H9 (cell line): ENCODE results near the gene DOK6. TPM values are rescaled to one million over a fixed set of nuclear protein-coding genes. Genes with fewer than 3 reads are reported as not detected.

Experiments used
- DNase-seq: peaks from one replicate; pipeline ENCODE4 v3.0.0-alpha.2; 2017
- H2AFZ ChIP-seq: one replicate; pipeline ENCODE4 v1.6.1; 2013; ENCODE audit warnings: mild to moderate bottlenecking, low read length, control low read depth, moderate library complexity
- H2AK5ac ChIP-seq: 2 replicates; pipeline ENCODE4 v1.6.1; 2013; ENCODE audit warnings: low read length, control low read depth, mixed read lengths; ENCODE audit not compliant: insufficient read length
- H2BK120ac ChIP-seq: one replicate; pipeline ENCODE4 v1.6.1; 2013; ENCODE audit warnings: low read depth, mild to moderate bottlenecking, low read length, control low read depth, inconsistent platforms; ENCODE audit not compliant: poor library complexity, severe bottlenecking
- H2BK12ac ChIP-seq: 2 replicates; pipeline ENCODE4 v1.6.1; 2013; ENCODE audit warnings: low read length, control low read depth, mixed read lengths, low read depth; ENCODE audit not compliant: insufficient read length
- H2BK15ac ChIP-seq: 2 replicates; pipeline ENCODE4 v1.6.1; 2013; ENCODE audit warnings: low read depth, low read length, control low read depth
- H2BK20ac ChIP-seq: one replicate; pipeline ENCODE4 v1.6.1; 2013; ENCODE audit warnings: low read depth, mild to moderate bottlenecking, low read length, control low read depth, inconsistent platforms; ENCODE audit not compliant: poor library complexity, severe bottlenecking
- H2BK5ac ChIP-seq: 2 replicates; pipeline ENCODE4 v1.6.1; 2013; ENCODE audit warnings: low read length, control low read depth, mixed read lengths; ENCODE audit not compliant: insufficient read length
- H3K14ac ChIP-seq: 2 replicates; pipeline ENCODE4 v1.6.1; 2013; ENCODE audit warnings: low read length, control low read depth; ENCODE audit not compliant: insufficient read depth
- H3K18ac ChIP-seq: 2 replicates; pipeline ENCODE4 v1.6.1; 2013; ENCODE audit warnings: low read depth, mild to moderate bottlenecking, mixed read lengths, low read length, control low read depth; ENCODE audit not compliant: insufficient read length
- H3K23ac ChIP-seq: 2 replicates; pipeline ENCODE4 v1.6.1; 2013; ENCODE audit warnings: low read length, control low read depth, mixed read lengths, low read depth; ENCODE audit not compliant: insufficient read length
- H3K23me2 ChIP-seq: 2 replicates; pipeline ENCODE4 v1.6.1; 2013; ENCODE audit warnings: low read depth, mild to moderate bottlenecking, mixed read lengths, low read length, control low read depth; ENCODE audit not compliant: insufficient read length, poor library complexity, severe bottlenecking
- H3K27ac ChIP-seq: 2 replicates; pipeline ENCODE4 v1.5.1; 2013; ENCODE audit warnings: low read length, control low read depth, mixed read lengths, low read depth; ENCODE audit not compliant: insufficient read length
- H3K27me3 ChIP-seq: 2 replicates; pipeline ENCODE4 v1.6.1; 2013; ENCODE audit warnings: low read length, control low read depth, inconsistent platforms; ENCODE audit not compliant: insufficient read depth
- H3K4ac ChIP-seq: 2 replicates; pipeline ENCODE4 v1.6.1; 2013; ENCODE audit warnings: low read depth, mild to moderate bottlenecking, control low read depth, inconsistent platforms, low read length, moderate library complexity
- H3K4me1 ChIP-seq: 2 replicates; pipeline ENCODE4 v1.6.1; 2013; ENCODE audit warnings: low read length, control low read depth, inconsistent platforms; ENCODE audit not compliant: insufficient read depth
- H3K4me2 ChIP-seq: 2 replicates; pipeline ENCODE4 v1.6.1; 2013; ENCODE audit warnings: low read length, control low read depth, mixed read lengths; ENCODE audit not compliant: insufficient read length, insufficient read depth
- H3K56ac ChIP-seq: 2 replicates; pipeline ENCODE4 v1.6.1; 2013; ENCODE audit warnings: low read depth, mild to moderate bottlenecking, mixed read lengths, low read length, control low read depth; ENCODE audit not compliant: insufficient read length
- H3K79me1 ChIP-seq: 2 replicates; pipeline ENCODE4 v1.6.1; 2013; ENCODE audit warnings: low read depth, mild to moderate bottlenecking, moderate library complexity, low read length, control low read depth, inconsistent platforms; ENCODE audit not compliant: insufficient read depth, poor library complexity, severe bottlenecking
- H3K79me2 ChIP-seq: 2 replicates; pipeline ENCODE4 v1.6.1; 2013; ENCODE audit warnings: low read length, control low read depth, inconsistent platforms; ENCODE audit not compliant: insufficient read depth
- H3K9ac ChIP-seq: 2 replicates; pipeline ENCODE4 v1.6.1; 2013; ENCODE audit warnings: low read length, control low read depth, mixed read lengths; ENCODE audit not compliant: insufficient read length; ENCODE audit errors: extremely low read depth
- H3K9me3 ChIP-seq: one replicate; pipeline ENCODE4 v1.6.1; 2013; ENCODE audit warnings: low read depth, low read length, inconsistent platforms; ENCODE audit not compliant: control insufficient read depth
- H3T11ph ChIP-seq: one replicate; pipeline ENCODE4 v1.6.1; 2013; ENCODE audit warnings: mild to moderate bottlenecking, low read length, control low read depth, inconsistent platforms
- H4K20me1 ChIP-seq: one replicate; pipeline ENCODE4 v1.6.1; 2013; ENCODE audit not compliant: control insufficient read depth, insufficient read length, insufficient read depth
- H4K5ac ChIP-seq: 2 replicates; pipeline ENCODE4 v1.6.1; 2013; ENCODE audit warnings: low read depth, mild to moderate bottlenecking, mixed read lengths, low read length, control low read depth; ENCODE audit not compliant: insufficient read length
- H4K8ac ChIP-seq: replicated peaks from 2 replicates; pipeline ENCODE4 v1.6.1; 2013; ENCODE audit warnings: low read length, control low read depth, mixed read lengths, low read depth; ENCODE audit not compliant: insufficient read length
- H4K91ac ChIP-seq: 2 replicates; pipeline ENCODE4 v1.6.1; 2013; ENCODE audit warnings: low read depth, mild to moderate bottlenecking, moderate library complexity, mixed read lengths, low read length, control low read depth; ENCODE audit not compliant: insufficient read length
- H3K27ac Mint-ChIP-seq, 3 experiments: 2 replicates in 2 of 3; 3 replicates in 1 of 3; pipeline ENCODE4 v1.8.0; 2020 to 2021; ENCODE audit warnings: mixed read lengths in 3 of 3, mild to moderate bottlenecking in 1 of 3, moderate library complexity in 1 of 3
- H3K27me3 Mint-ChIP-seq: 2 replicates; pipeline ENCODE4 v1.8.0; 2021; ENCODE audit warnings: low read depth, mild to moderate bottlenecking, moderate library complexity, mixed read lengths
- H3K36me3 Mint-ChIP-seq, 3 experiments: 2 replicates in 2 of 3; 3 replicates in 1 of 3; pipeline ENCODE4 v1.8.0; 2020 to 2021; ENCODE audit warnings: low read depth in 3 of 3, mixed read lengths in 3 of 3; ENCODE audit not compliant: insufficient read depth in 1 of 3
- H3K4me1 Mint-ChIP-seq, 2 experiments: 2 replicates each; pipeline ENCODE4 v1.8.0; 2020; ENCODE audit warnings: mixed read lengths in 2 of 2
- H3K4me3 Mint-ChIP-seq, 2 experiments: 2 replicates in 1 of 2; 3 replicates in 1 of 2; pipeline ENCODE4 v1.8.0; 2020 to 2021; ENCODE audit warnings: mild to moderate bottlenecking in 2 of 2, mixed read lengths in 2 of 2, moderate library complexity in 1 of 2
- H3K9me3 Mint-ChIP-seq, 2 experiments: 2 replicates in 1 of 2; 3 replicates in 1 of 2; pipeline ENCODE4 v1.8.0; 2020; ENCODE audit warnings: mild to moderate bottlenecking in 2 of 2, mixed read lengths in 2 of 2, moderate library complexity in 1 of 2
- CTCF ChIP-seq: fragments of 200-600 bp; sonication (generic); conservative IDR thresholded peaks from 3 replicates; pipeline ENCODE4 v1.8.0; 2021; ENCODE audit warnings: antibody characterized with exemption, mild to moderate bottlenecking
- WGBS: extraction: QIAGEN DNeasy Blood & Tissue Kit; methylation state at CpG from one replicate; pipeline ENCODE4 v1.1.7; 2013; ENCODE audit warnings: missing lambda C conversion rate, low lambda C conversion rate, mixed read lengths; ENCODE audit not compliant: insufficient read length; ENCODE audit errors: extremely low coverage; 5-methylcytosine and 5-hydroxymethylcytosine counted together
- total RNA-seq: library from RNA; stranded (reverse); gene quantifications from 2 replicates; pipeline ENCODE4 v1.2.1, GENCODE V29; 2021

DOK6 gene
- total RNA-seq, 1 experiment from 2014 or later: 0.20 TPM

- Mint-ChIP-seq H3K4me1 (peaks cover 2 to 5% of the 10 kb centered on the region in 2 experiments; a peak in 2 of 4 replicates), H3K9me3 (peaks cover 16 to 29% of the 10 kb centered on the region in 2 experiments), H3K27ac (0 out of 7 replicates have a peak overlapping the region, but pooled peaks of 1 of the 3 experiments have one; percentile 39), H3K36me3 (peaks cover 11 to 26% (median 16%) of the 10 kb centered on the region in 3 experiments), H3K27me3 (peaks cover 10% of the 10 kb centered on the region; the same call in 1 of the 2 replicates), H3K4me3 (no peak overlapping the region)
- Histone ChIP-seq H3K4me2 (no peak overlapping the region), H2BK12ac (no peak overlapping the region), H4K91ac (no peak overlapping the region), H3K18ac (no peak overlapping the region), H3T11ph (no peak overlapping the region), H3K4me1 (no peaks in the 10 kb centered on the region), H3K27me3 (no peaks in the 10 kb centered on the region), H2AFZ (no peak overlapping the region), H3K9ac (no peak overlapping the region), H2BK20ac (no peak overlapping the region), H3K27ac (no peak overlapping the region), H4K8ac (no peak overlapping the region), H3K56ac (no peak overlapping the region), H2BK15ac (no peak overlapping the region), H3K23ac (no peak overlapping the region), H3K14ac (no peak overlapping the region), H2BK5ac (no peak overlapping the region), H4K20me1 (no peaks in the 10 kb centered on the region), H2BK120ac (no peak overlapping the region), H2AK5ac (no peak overlapping the region), H3K79me1 (no peaks in the 10 kb centered on the region), H3K4ac (no peak overlapping the region), H3K79me2 (no peaks in the 10 kb centered on the region; the same call in 1 of the 2 replicates), H4K5ac (no peak overlapping the region), H3K9me3 (peaks cover 18% of the 10 kb centered on the region), H3K23me2 (no peaks in the 10 kb centered on the region)
- no CpG with 5 or more reads among the region's 2 CpGs for WGBS
- TF ChIP-seq CTCF: no peak
- no peak for DNase-seq
Measured at GRCh38 chr18:69717586-69717985, 316.9 kb downstream of the DOK6 start.
